ENCODE results near the gene ZNF417. TPM values are rescaled to one million over a fixed set of nuclear protein-coding genes. Genes with fewer than 3 reads are reported as not detected.
"Not testable (repeated sequence)": the region's sequence is repeated elsewhere in the genome, so short reads cannot be mapped to it uniquely, and the experiment has no call there.

Gene ZNF417
- total RNA-seq, 1 experiment from 2014 or later, result 22.2 TPM

DNA sequence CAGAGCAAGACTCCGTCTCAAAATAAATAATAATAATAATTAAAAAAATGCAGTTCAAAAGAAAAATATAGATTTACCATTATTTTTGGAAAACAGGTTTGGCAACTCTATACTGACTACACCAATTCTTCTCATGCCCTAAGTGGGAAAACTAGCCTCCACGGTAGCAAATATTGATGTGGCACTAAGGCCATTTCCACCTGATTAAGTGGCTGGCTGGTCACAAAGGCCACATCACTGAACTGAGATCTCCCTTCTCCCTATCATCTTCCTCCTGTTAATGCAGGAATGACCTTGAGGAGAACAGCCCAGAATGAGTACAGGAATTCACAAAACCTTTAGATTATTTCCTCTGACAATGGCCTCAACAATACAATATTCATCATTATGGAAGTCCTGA, 46.2 kb downstream of the ZNF417 start:
- Histone ChIP-seq H3T11ph (ENCODE audit: low read length) (no peak overlapping the region), H3K27ac (ENCODE audit: insufficient read length, low read depth, low read length) (no peak overlapping the region), H3K4ac (ENCODE audit: low read depth, low read length) (no peak overlapping the region), H2BK120ac (ENCODE audit: low read depth, low read length, poor library complexity, severe bottlenecking) (no peak overlapping the region), H2AK5ac (ENCODE audit: insufficient read length, low read length) (no peak overlapping the region), H4K8ac (replicated peaks; ENCODE audit: insufficient read length, low read depth, low read length) (no peak overlapping the region), H2BK12ac (ENCODE audit: insufficient read length, low read depth, low read length) (no peak overlapping the region), H2BK5ac (ENCODE audit: insufficient read length, low read length) (no peak overlapping the region), H3K4me2 (ENCODE audit: insufficient read depth, insufficient read length, low read length) (no peak overlapping the region), H2BK15ac (ENCODE audit: low read depth, low read length) (no peak overlapping the region), H4K91ac (ENCODE audit: insufficient read length, low read depth, low read length) (no peak overlapping the region), H2BK20ac (ENCODE audit: low read depth, low read length, poor library complexity, severe bottlenecking) (no peak overlapping the region), H3K27me3 (ENCODE audit: insufficient read depth, low read length) (0 out of 2 replicates have a peak, but pooled peaks cover 2% of the 10 kb centered on the region), H3K79me1 (ENCODE audit: insufficient read depth, low read depth, low read length, poor library complexity, severe bottlenecking) (no peaks in the 10 kb centered on the region), H3K23ac (ENCODE audit: insufficient read length, low read depth, low read length) (no peak overlapping the region), H4K5ac (ENCODE audit: insufficient read length, low read depth, low read length) (no peak overlapping the region), H3K9ac (ENCODE audit: extremely low read depth, insufficient read length, low read length) (no peak overlapping the region), H3K18ac (ENCODE audit: insufficient read length, low read depth, low read length) (no peak overlapping the region), H3K14ac (ENCODE audit: insufficient read depth, low read length) (no peak overlapping the region), H3K4me1 (ENCODE audit: insufficient read depth, low read length) (no peaks in the 10 kb centered on the region), H2AFZ (ENCODE audit: low read length) (no peak overlapping the region), H3K9me3 (ENCODE audit: control insufficient read depth, low read depth, low read length) (peaks cover 32% of the 10 kb centered on the region), H3K56ac (ENCODE audit: insufficient read length, low read depth, low read length) (no peak overlapping the region), H4K20me1 (ENCODE audit: control insufficient read depth, insufficient read depth, insufficient read length) (no peaks in the 10 kb centered on the region), H3K23me2 (ENCODE audit: insufficient read length, low read depth, low read length, poor library complexity, severe bottlenecking) (no peaks in the 10 kb centered on the region), H3K79me2 (ENCODE audit: insufficient read depth, low read length) (peaks cover 10% of the 10 kb centered on the region; the same call in 1 of the 2 replicates)
- no CpG with 5 or more reads among the region's 2 CpGs for WGBS (ENCODE audit: extremely low coverage, insufficient read length, low lambda C conversion rate)
- Mint-ChIP-seq H3K4me3 (no peak overlapping the region), H3K9me3 (peaks cover 43 to 45% of the 10 kb centered on the region in 2 experiments), H3K27me3 (ENCODE audit: low read depth) (peaks cover 3% of the 10 kb centered on the region; the same call in 1 of the 2 replicates), H3K27ac (no peak overlapping the region), H3K4me1 (0 out of 4 replicates have a peak, but pooled peaks cover 0 to 4% of the 10 kb centered on the region in 2 experiments), H3K36me3 (ENCODE audit: insufficient read depth in 1 of 3, low read depth in 3 of 3) (peaks cover 70 to 89% (median 89%) of the 10 kb centered on the region in 3 experiments)
- TF ChIP-seq, protein P1, sequence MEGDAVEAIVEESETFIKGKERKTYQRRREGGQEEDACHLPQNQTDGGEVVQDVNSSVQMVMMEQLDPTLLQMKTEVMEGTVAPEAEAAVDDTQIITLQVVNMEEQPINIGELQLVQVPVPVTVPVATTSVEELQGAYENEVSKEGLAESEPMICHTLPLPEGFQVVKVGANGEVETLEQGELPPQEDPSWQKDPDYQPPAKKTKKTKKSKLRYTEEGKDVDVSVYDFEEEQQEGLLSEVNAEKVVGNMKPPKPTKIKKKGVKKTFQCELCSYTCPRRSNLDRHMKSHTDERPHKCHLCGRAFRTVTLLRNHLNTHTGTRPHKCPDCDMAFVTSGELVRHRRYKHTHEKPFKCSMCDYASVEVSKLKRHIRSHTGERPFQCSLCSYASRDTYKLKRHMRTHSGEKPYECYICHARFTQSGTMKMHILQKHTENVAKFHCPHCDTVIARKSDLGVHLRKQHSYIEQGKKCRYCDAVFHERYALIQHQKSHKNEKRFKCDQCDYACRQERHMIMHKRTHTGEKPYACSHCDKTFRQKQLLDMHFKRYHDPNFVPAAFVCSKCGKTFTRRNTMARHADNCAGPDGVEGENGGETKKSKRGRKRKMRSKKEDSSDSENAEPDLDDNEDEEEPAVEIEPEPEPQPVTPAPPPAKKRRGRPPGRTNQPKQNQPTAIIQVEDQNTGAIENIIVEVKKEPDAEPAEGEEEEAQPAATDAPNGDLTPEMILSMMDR (conservative IDR thresholded peaks at IDR 0.05), result no peak
- no peak for DNase-seq

DNA sequence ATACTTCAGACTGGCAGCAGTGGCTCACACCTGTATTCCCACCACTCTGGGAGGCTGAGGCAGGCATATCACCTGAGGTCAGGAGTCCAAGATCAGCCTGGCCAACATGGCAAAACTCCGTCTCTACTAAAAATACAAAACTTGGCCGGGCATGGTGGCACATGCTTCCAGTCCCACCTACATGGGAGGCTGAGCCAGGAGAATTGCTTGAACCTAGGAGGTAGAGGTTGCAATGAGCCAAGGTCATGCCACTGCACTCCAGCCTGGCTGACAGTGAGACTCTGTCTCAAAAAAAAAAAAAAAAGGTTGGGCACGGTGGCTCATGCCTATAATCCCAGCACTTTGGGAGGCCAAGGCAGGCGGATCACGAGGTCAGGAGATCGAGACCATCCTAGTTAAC, 46.7 kb downstream of the ZNF417 start:
- H3K79me2 ChIP-seq (ENCODE audit: insufficient read depth, low read length), result peaks cover 10% of the 10 kb centered on the region; the same call in 1 of the 2 replicates
- H3K36me3 Mint-ChIP-seq (ENCODE audit: insufficient read depth in 1 of 3, low read depth in 3 of 3), result peaks cover 70 to 89% (median 89%) of the 10 kb centered on the region in 3 experiments

More for the DNA sequence above, 46.7 kb downstream of the ZNF417 start:
- not testable (repeated sequence) for H3K4ac ChIP-seq (ENCODE audit: low read depth, low read length); H2AFZ ChIP-seq (ENCODE audit: low read length); H2BK120ac ChIP-seq (ENCODE audit: low read depth, low read length, poor library complexity, severe bottlenecking); H3K27me3 Mint-ChIP-seq (ENCODE audit: low read depth); H3K23ac ChIP-seq (ENCODE audit: insufficient read length, low read depth, low read length); H3K23me2 ChIP-seq (ENCODE audit: insufficient read length, low read depth, low read length, poor library complexity, severe bottlenecking); H3K27ac Mint-ChIP-seq; H2BK5ac ChIP-seq (ENCODE audit: insufficient read length, low read length); H3K27me3 ChIP-seq (ENCODE audit: insufficient read depth, low read length); H3K14ac ChIP-seq (ENCODE audit: insufficient read depth, low read length); H3K18ac ChIP-seq (ENCODE audit: insufficient read length, low read depth, low read length); H2AK5ac ChIP-seq (ENCODE audit: insufficient read length, low read length); H2BK12ac ChIP-seq (ENCODE audit: insufficient read length, low read depth, low read length); H4K8ac ChIP-seq (replicated peaks; ENCODE audit: insufficient read length, low read depth, low read length); H3K4me1 Mint-ChIP-seq; H3K9ac ChIP-seq (ENCODE audit: extremely low read depth, insufficient read length, low read length); H4K5ac ChIP-seq (ENCODE audit: insufficient read length, low read depth, low read length); H3K27ac ChIP-seq (ENCODE audit: insufficient read length, low read depth, low read length); H3K79me1 ChIP-seq (ENCODE audit: insufficient read depth, low read depth, low read length, poor library complexity, severe bottlenecking); H2BK20ac ChIP-seq (ENCODE audit: low read depth, low read length, poor library complexity, severe bottlenecking); H3K4me2 ChIP-seq (ENCODE audit: insufficient read depth, insufficient read length, low read length); H2BK15ac ChIP-seq (ENCODE audit: low read depth, low read length); H3K4me1 ChIP-seq (ENCODE audit: insufficient read depth, low read length); H3K4me3 Mint-ChIP-seq; H4K20me1 ChIP-seq (ENCODE audit: control insufficient read depth, insufficient read depth, insufficient read length); H3K56ac ChIP-seq (ENCODE audit: insufficient read length, low read depth, low read length); H3T11ph ChIP-seq (ENCODE audit: low read length); DNase-seq; H4K91ac ChIP-seq (ENCODE audit: insufficient read length, low read depth, low read length)
- H3K9me3 Mint-ChIP-seq, result peaks cover 39 to 41% of the 10 kb centered on the region in 2 experiments
- H3K9me3 ChIP-seq (ENCODE audit: control insufficient read depth, low read depth, low read length), result peaks cover 28% of the 10 kb centered on the region
- no CpG with 5 or more reads among the region's 6 CpGs for WGBS (ENCODE audit: extremely low coverage, insufficient read length, low lambda C conversion rate)

Measured in H9 (cell line).